H9 (cell line): Measurements from ENCODE around the gene CCDC51. TPM values are rescaled to one million over a fixed set of nuclear protein-coding genes. Genes with fewer than 3 reads are reported as not detected.
A peak's percentile ranks its signal among the peaks of the same experiment; 100 is the strongest.
"Not testable (repeated sequence)": the region's sequence is repeated elsewhere in the genome, so short reads cannot be mapped to it uniquely, and the experiment has no call there.

Experiments
- DNase-seq: peaks from one replicate; pipeline ENCODE4 v3.0.0-alpha.2; 2017
- H2AFZ ChIP-seq: one replicate; pipeline ENCODE4 v1.6.1; 2013; ENCODE audit warnings: mild to moderate bottlenecking, low read length, control low read depth, moderate library complexity
- H2AK5ac ChIP-seq: 2 replicates; pipeline ENCODE4 v1.6.1; 2013; ENCODE audit warnings: low read length, control low read depth, mixed read lengths; ENCODE audit not compliant: insufficient read length
- H2BK120ac ChIP-seq: one replicate; pipeline ENCODE4 v1.6.1; 2013; ENCODE audit warnings: low read depth, mild to moderate bottlenecking, low read length, control low read depth, inconsistent platforms; ENCODE audit not compliant: poor library complexity, severe bottlenecking
- H2BK12ac ChIP-seq: 2 replicates; pipeline ENCODE4 v1.6.1; 2013; ENCODE audit warnings: low read length, control low read depth, mixed read lengths, low read depth; ENCODE audit not compliant: insufficient read length
- H2BK15ac ChIP-seq: 2 replicates; pipeline ENCODE4 v1.6.1; 2013; ENCODE audit warnings: low read depth, low read length, control low read depth
- H2BK20ac ChIP-seq: one replicate; pipeline ENCODE4 v1.6.1; 2013; ENCODE audit warnings: low read depth, mild to moderate bottlenecking, low read length, control low read depth, inconsistent platforms; ENCODE audit not compliant: poor library complexity, severe bottlenecking
- H2BK5ac ChIP-seq: 2 replicates; pipeline ENCODE4 v1.6.1; 2013; ENCODE audit warnings: low read length, control low read depth, mixed read lengths; ENCODE audit not compliant: insufficient read length
- H3K14ac ChIP-seq: 2 replicates; pipeline ENCODE4 v1.6.1; 2013; ENCODE audit warnings: low read length, control low read depth; ENCODE audit not compliant: insufficient read depth
- H3K18ac ChIP-seq: 2 replicates; pipeline ENCODE4 v1.6.1; 2013; ENCODE audit warnings: low read depth, mild to moderate bottlenecking, mixed read lengths, low read length, control low read depth; ENCODE audit not compliant: insufficient read length
- H3K23ac ChIP-seq: 2 replicates; pipeline ENCODE4 v1.6.1; 2013; ENCODE audit warnings: low read length, control low read depth, mixed read lengths, low read depth; ENCODE audit not compliant: insufficient read length
- H3K23me2 ChIP-seq: 2 replicates; pipeline ENCODE4 v1.6.1; 2013; ENCODE audit warnings: low read depth, mild to moderate bottlenecking, mixed read lengths, low read length, control low read depth; ENCODE audit not compliant: insufficient read length, poor library complexity, severe bottlenecking
- H3K27ac ChIP-seq: 2 replicates; pipeline ENCODE4 v1.5.1; 2013; ENCODE audit warnings: low read length, control low read depth, mixed read lengths, low read depth; ENCODE audit not compliant: insufficient read length
- H3K27me3 ChIP-seq: 2 replicates; pipeline ENCODE4 v1.6.1; 2013; ENCODE audit warnings: low read length, control low read depth, inconsistent platforms; ENCODE audit not compliant: insufficient read depth
- H3K4ac ChIP-seq: 2 replicates; pipeline ENCODE4 v1.6.1; 2013; ENCODE audit warnings: low read depth, mild to moderate bottlenecking, control low read depth, inconsistent platforms, low read length, moderate library complexity
- H3K4me1 ChIP-seq: 2 replicates; pipeline ENCODE4 v1.6.1; 2013; ENCODE audit warnings: low read length, control low read depth, inconsistent platforms; ENCODE audit not compliant: insufficient read depth
- H3K4me2 ChIP-seq: 2 replicates; pipeline ENCODE4 v1.6.1; 2013; ENCODE audit warnings: low read length, control low read depth, mixed read lengths; ENCODE audit not compliant: insufficient read length, insufficient read depth
- H3K56ac ChIP-seq: 2 replicates; pipeline ENCODE4 v1.6.1; 2013; ENCODE audit warnings: low read depth, mild to moderate bottlenecking, mixed read lengths, low read length, control low read depth; ENCODE audit not compliant: insufficient read length
- H3K79me1 ChIP-seq: 2 replicates; pipeline ENCODE4 v1.6.1; 2013; ENCODE audit warnings: low read depth, mild to moderate bottlenecking, moderate library complexity, low read length, control low read depth, inconsistent platforms; ENCODE audit not compliant: insufficient read depth, poor library complexity, severe bottlenecking
- H3K79me2 ChIP-seq: 2 replicates; pipeline ENCODE4 v1.6.1; 2013; ENCODE audit warnings: low read length, control low read depth, inconsistent platforms; ENCODE audit not compliant: insufficient read depth
- H3K9ac ChIP-seq: 2 replicates; pipeline ENCODE4 v1.6.1; 2013; ENCODE audit warnings: low read length, control low read depth, mixed read lengths; ENCODE audit not compliant: insufficient read length; ENCODE audit errors: extremely low read depth
- H3K9me3 ChIP-seq: one replicate; pipeline ENCODE4 v1.6.1; 2013; ENCODE audit warnings: low read depth, low read length, inconsistent platforms; ENCODE audit not compliant: control insufficient read depth
- H3T11ph ChIP-seq: one replicate; pipeline ENCODE4 v1.6.1; 2013; ENCODE audit warnings: mild to moderate bottlenecking, low read length, control low read depth, inconsistent platforms
- H4K20me1 ChIP-seq: one replicate; pipeline ENCODE4 v1.6.1; 2013; ENCODE audit not compliant: control insufficient read depth, insufficient read length, insufficient read depth
- H4K5ac ChIP-seq: 2 replicates; pipeline ENCODE4 v1.6.1; 2013; ENCODE audit warnings: low read depth, mild to moderate bottlenecking, mixed read lengths, low read length, control low read depth; ENCODE audit not compliant: insufficient read length
- H4K8ac ChIP-seq: replicated peaks from 2 replicates; pipeline ENCODE4 v1.6.1; 2013; ENCODE audit warnings: low read length, control low read depth, mixed read lengths, low read depth; ENCODE audit not compliant: insufficient read length
- H4K91ac ChIP-seq: 2 replicates; pipeline ENCODE4 v1.6.1; 2013; ENCODE audit warnings: low read depth, mild to moderate bottlenecking, moderate library complexity, mixed read lengths, low read length, control low read depth; ENCODE audit not compliant: insufficient read length
- H3K27ac Mint-ChIP-seq, 3 experiments: 2 replicates in 2 of 3; 3 replicates in 1 of 3; pipeline ENCODE4 v1.8.0; 2020 to 2021; ENCODE audit warnings: mixed read lengths in 3 of 3, mild to moderate bottlenecking in 1 of 3, moderate library complexity in 1 of 3
- H3K27me3 Mint-ChIP-seq: 2 replicates; pipeline ENCODE4 v1.8.0; 2021; ENCODE audit warnings: low read depth, mild to moderate bottlenecking, moderate library complexity, mixed read lengths
- H3K36me3 Mint-ChIP-seq, 3 experiments: 2 replicates in 2 of 3; 3 replicates in 1 of 3; pipeline ENCODE4 v1.8.0; 2020 to 2021; ENCODE audit warnings: low read depth in 3 of 3, mixed read lengths in 3 of 3; ENCODE audit not compliant: insufficient read depth in 1 of 3
- H3K4me1 Mint-ChIP-seq, 2 experiments: 2 replicates each; pipeline ENCODE4 v1.8.0; 2020; ENCODE audit warnings: mixed read lengths in 2 of 2
- H3K4me3 Mint-ChIP-seq, 2 experiments: 2 replicates in 1 of 2; 3 replicates in 1 of 2; pipeline ENCODE4 v1.8.0; 2020 to 2021; ENCODE audit warnings: mild to moderate bottlenecking in 2 of 2, mixed read lengths in 2 of 2, moderate library complexity in 1 of 2
- H3K9me3 Mint-ChIP-seq, 2 experiments: 2 replicates in 1 of 2; 3 replicates in 1 of 2; pipeline ENCODE4 v1.8.0; 2020; ENCODE audit warnings: mild to moderate bottlenecking in 2 of 2, mixed read lengths in 2 of 2, moderate library complexity in 1 of 2
- CTCF ChIP-seq: fragments of 200-600 bp; sonication (generic); conservative IDR thresholded peaks from 3 replicates; pipeline ENCODE4 v1.8.0; 2021; ENCODE audit warnings: antibody characterized with exemption, mild to moderate bottlenecking
- WGBS: extraction: QIAGEN DNeasy Blood & Tissue Kit; methylation state at CpG from one replicate; pipeline ENCODE4 v1.1.7; 2013; ENCODE audit warnings: missing lambda C conversion rate, low lambda C conversion rate, mixed read lengths; ENCODE audit not compliant: insufficient read length; ENCODE audit errors: extremely low coverage; 5-methylcytosine and 5-hydroxymethylcytosine counted together
- total RNA-seq: library from RNA; stranded (reverse); gene quantifications from 2 replicates; pipeline ENCODE4 v1.2.1, GENCODE V29; 2021

Gene CCDC51
- total RNA-seq, 1 experiment from 2014 or later: 20.0 TPM

GRCh38 chr3:48402281-48402732, 37.6 kb downstream of the CCDC51 start:
- Histone ChIP-seq H2AFZ (no peak overlapping the region), H3K56ac (no peak overlapping the region), H2AK5ac (no peak overlapping the region), H3K9me3 (no peaks in the 10 kb centered on the region), H2BK120ac (no peak overlapping the region), H3K4ac (no peak overlapping the region), H2BK5ac (no peak overlapping the region), H3K79me2 (no peaks in the 10 kb centered on the region), H3K4me2 (no peak overlapping the region), H2BK12ac (no peak overlapping the region), H4K20me1 (no peaks in the 10 kb centered on the region), H2BK20ac (no peak overlapping the region), H3K79me1 (no peaks in the 10 kb centered on the region), H3K9ac (no peak overlapping the region), H4K5ac (no peak overlapping the region), H3K27ac (no peak overlapping the region), H3T11ph (no peak overlapping the region), H3K23me2 (no peaks in the 10 kb centered on the region), H3K4me1 (0 out of 2 replicates have a peak, but pooled peaks cover 2% of the 10 kb centered on the region), H3K27me3 (no peaks in the 10 kb centered on the region), H3K14ac (no peak overlapping the region), H4K91ac (no peak overlapping the region), H3K23ac (no peak overlapping the region), H3K18ac (no peak overlapping the region), H2BK15ac (no peak overlapping the region), H4K8ac (no peak overlapping the region)
- no peak for DNase-seq
- peak overlapping the region in 1 of 2 experiments; percentile 38; a peak in 1 of 5 replicates for H3K4me3 Mint-ChIP-seq
- no CpG with 5 or more reads among the region's 8 CpGs for WGBS
- H3K4me1 Mint-ChIP-seq: peaks cover 10% of the 10 kb centered on the region in 2 experiments
- H3K27ac Mint-ChIP-seq: peak overlapping the region in 2 of 3 experiments; percentile 61 to 89; a peak in 3 of 7 replicates
- no peaks in the 10 kb centered on the region for H3K9me3 Mint-ChIP-seq
- H3K27me3 Mint-ChIP-seq: no peaks in the 10 kb centered on the region; the same call in 1 of the 2 replicates
- no peak for TF ChIP-seq CTCF
- peaks cover 26 to 62% (median 46%) of the 10 kb centered on the region in 3 experiments for H3K36me3 Mint-ChIP-seq

GRCh38 chr3:48401434-48401901, 38.5 kb downstream of the CCDC51 start:
- not testable (repeated sequence) for H3K27ac Mint-ChIP-seq, H3K79me1 ChIP-seq, H4K8ac ChIP-seq, H3T11ph ChIP-seq, H2AFZ ChIP-seq, H3K9ac ChIP-seq, H3K27me3 Mint-ChIP-seq, H2BK5ac ChIP-seq, H3K79me2 ChIP-seq, H2AK5ac ChIP-seq, H4K20me1 ChIP-seq, H3K23ac ChIP-seq, H4K91ac ChIP-seq, DNase-seq, H3K4ac ChIP-seq, H3K14ac ChIP-seq, H2BK12ac ChIP-seq, H3K4me3 Mint-ChIP-seq, H3K4me1 ChIP-seq, H3K27me3 ChIP-seq, H3K23me2 ChIP-seq, H3K18ac ChIP-seq, H3K4me2 ChIP-seq, H2BK15ac ChIP-seq, H2BK120ac ChIP-seq, H3K27ac ChIP-seq, H3K9me3 Mint-ChIP-seq, H3K9me3 ChIP-seq, H3K56ac ChIP-seq, H4K5ac ChIP-seq, H2BK20ac ChIP-seq
- peaks cover 10% of the 10 kb centered on the region in 2 experiments for H3K4me1 Mint-ChIP-seq
- WGBS: no CpG with 5 or more reads among the region's 12 CpGs
- peaks cover 22 to 54% (median 37%) of the 10 kb centered on the region in 3 experiments for H3K36me3 Mint-ChIP-seq
